MCF 10A (cell line): ENCODE measurements around the gene OSBPL2. TPM values are rescaled to one million over a fixed set of nuclear protein-coding genes. Genes with fewer than 3 reads are reported as not detected.

ENCODE experiments used
- BruUV-seq: library from RNA; stranded (reverse); fragments of 400-500 nt; replicated peaks from 2 replicates; lab custom pipeline; 2021; lab: Mats Ljungman, UMichigan
- CTCF ChIA-PET: fragments of 300-600 bp; sonication (Branson Sonifier 250); formaldehyde crosslinking; extraction: SDS; loops from one replicate; lab custom pipeline; 2021; ENCODE audit warnings: antibody characterized with exemption, inconsistent platforms; lab: Yijun Ruan, JAX
- POLR2A ChIA-PET: fragments of 300-600, 350-650 bp; sonication (Branson Sonifier 250); formaldehyde crosslinking; extraction: SDS; loops from one replicate; lab custom pipeline; 2020; ENCODE audit warnings: antibody characterized with exemption, inconsistent platforms; lab: Yijun Ruan, JAX
- DNase-seq: peaks from one replicate; pipeline ENCODE4 v3.0.0-alpha.2; 2018; ENCODE audit not compliant: unreplicated experiment
- H3K27ac Mint-ChIP-seq: one replicate; pipeline ENCODE4 v1.8.0; 2022; ENCODE audit warnings: mild to moderate bottlenecking, low read depth, mixed read lengths; ENCODE audit not compliant: unreplicated experiment
- H3K27me3 Mint-ChIP-seq: one replicate; pipeline ENCODE4 v1.8.0; 2022; ENCODE audit warnings: mixed read lengths; ENCODE audit not compliant: insufficient read depth, unreplicated experiment
- H3K36me3 Mint-ChIP-seq: one replicate; pipeline ENCODE4 v1.8.0; 2022; ENCODE audit warnings: mild to moderate bottlenecking, moderate library complexity, mixed read lengths; ENCODE audit not compliant: insufficient read depth, unreplicated experiment
- H3K4me1 Mint-ChIP-seq: one replicate; pipeline ENCODE4 v1.8.0; 2022; ENCODE audit warnings: mixed read lengths; ENCODE audit not compliant: insufficient read depth, unreplicated experiment
- H3K4me3 Mint-ChIP-seq: one replicate; pipeline ENCODE4 v1.8.0; 2022; ENCODE audit warnings: mild to moderate bottlenecking, moderate library complexity, mixed read lengths; ENCODE audit not compliant: unreplicated experiment
- H3K9me3 Mint-ChIP-seq: one replicate; pipeline ENCODE4 v1.8.0; 2022; ENCODE audit warnings: mixed read lengths; ENCODE audit not compliant: unreplicated experiment
- CTCF ChIP-seq: fragments of 200-600 bp; IDR thresholded peaks from one replicate; pipeline ENCODE4 v1.8.0; 2022; ENCODE audit warnings: antibody characterized with exemption, mild to moderate bottlenecking; ENCODE audit not compliant: unreplicated experiment
- intact Hi-C: fragments of 100-400 bp; cut with micrococcal nuclease; formaldehyde crosslinking; loops from 2 replicates; pipeline ENCODE4 v1.14.1; 2022
- total RNA-seq: library from RNA; stranded (reverse); gene quantifications from 2 replicates; pipeline ENCODE4 v1.2.3, GENCODE V29; 2022

The OSBPL2 gene
- total RNA-seq, 1 experiment from 2014 or later: 38.8 TPM

GRCh38 chr20:62212299-62212698 is 26.0 kb upstream of the OSBPL2 start:
- Mint-ChIP-seq H3K27me3 (peaks cover 23% of the 10 kb centered on the region), H3K36me3 (no peaks in the 10 kb centered on the region), H3K4me1 (no peaks in the 10 kb centered on the region), H3K27ac (no peak overlapping the region), H3K4me3 (no peak overlapping the region), H3K9me3 (no peaks in the 10 kb centered on the region)
- ChIA-PET CTCF (no interaction called here), POLR2A (no interaction called here)
- BruUV-seq: no TSS peak
- no peak for DNase-seq
- intact Hi-C loops: no loop called here
- no peak for TF ChIP-seq CTCF

GRCh38 chr20:62214067-62214466 is 24.3 kb upstream of the OSBPL2 start:
- Mint-ChIP-seq H3K27me3 (peaks cover 34% of the 10 kb centered on the region), H3K4me1 (no peaks in the 10 kb centered on the region)
- intact Hi-C loops: no loop called here

GRCh38 chr20:62215020-62215990 is 23.0 kb upstream of the OSBPL2 start:
- H3K36me3 Mint-ChIP-seq: no peaks in the 10 kb centered on the region
- no peaks in the 10 kb centered on the region for H3K9me3 Mint-ChIP-seq
- no peaks in the 10 kb centered on the region for H3K4me1 Mint-ChIP-seq
- ChIA-PET POLR2A (no interaction called here), CTCF (no interaction called here)
- no TSS peak for BruUV-seq
- no peak for DNase-seq
- intact Hi-C loops: no loop called here
- H3K4me3 Mint-ChIP-seq: no peak overlapping the region
- H3K27me3 Mint-ChIP-seq: peaks cover 39% of the 10 kb centered on the region
- no peak overlapping the region for H3K27ac Mint-ChIP-seq
- no peak for TF ChIP-seq CTCF

More at GRCh38 chr20:62214067-62214466, 24.3 kb upstream of the OSBPL2 start:
- ChIA-PET POLR2A (no interaction called here), CTCF (interaction anchor here (0.6 kb wide), 1 partner anchor 412 kb away, joined by 3 read pairs; no protein-coding TSS in a partner anchor)
- no peak for TF ChIP-seq CTCF
- BruUV-seq: no TSS peak
- no peaks in the 10 kb centered on the region for H3K9me3 Mint-ChIP-seq
- no peak overlapping the region for H3K27ac Mint-ChIP-seq
- no peak for DNase-seq
- H3K4me3 Mint-ChIP-seq: no peak overlapping the region
- no peaks in the 10 kb centered on the region for H3K36me3 Mint-ChIP-seq

- no peak for DNase-seq
- H3K36me3 Mint-ChIP-seq: no peaks in the 10 kb centered on the region
- no peak overlapping the region for H3K27ac Mint-ChIP-seq
- BruUV-seq: no TSS peak
- intact Hi-C loops: no loop called here
- TF ChIP-seq CTCF: no peak
- ChIA-PET POLR2A (no interaction called here), CTCF (no interaction called here)
- no peak overlapping the region for H3K4me3 Mint-ChIP-seq
- peaks cover 45% of the 10 kb centered on the region for H3K27me3 Mint-ChIP-seq
- H3K9me3 Mint-ChIP-seq: no peaks in the 10 kb centered on the region
- H3K4me1 Mint-ChIP-seq: no peaks in the 10 kb centered on the region
Observed at GRCh38 chr20:62215991-62216635, 22.2 kb upstream of the OSBPL2 start.
